Chondrocyte (in vitro differentiated cells): Measurements from ENCODE around the gene IL1RAP. TPM values are rescaled to one million over a fixed set of nuclear protein-coding genes. Genes with fewer than 3 reads are reported as not detected.

Experiments
- DNase-seq: peaks from one replicate; pipeline ENCODE4 v3.0.0; 2021; ENCODE audit warnings: mixed read lengths, low spot score
- H3K27ac Mint-ChIP-seq: one replicate; pipeline ENCODE4 v1.8.0; 2021; ENCODE audit warnings: mild to moderate bottlenecking, moderate library complexity, mixed read lengths; ENCODE audit not compliant: unreplicated experiment
- H3K27me3 Mint-ChIP-seq: 2 replicates; pipeline ENCODE4 v1.8.0; 2021; ENCODE audit warnings: low read depth, mixed read lengths
- H3K36me3 Mint-ChIP-seq: 2 replicates; pipeline ENCODE4 v1.8.0; 2021; ENCODE audit warnings: low read depth, mixed read lengths
- H3K4me1 Mint-ChIP-seq: 2 replicates; pipeline ENCODE4 v1.8.0; 2021; ENCODE audit warnings: low read depth, mild to moderate bottlenecking, mixed read lengths
- H3K4me3 Mint-ChIP-seq: one replicate; pipeline ENCODE4 v1.8.0; 2021; ENCODE audit warnings: mild to moderate bottlenecking, moderate library complexity, mixed read lengths; ENCODE audit not compliant: unreplicated experiment
- H3K9me3 Mint-ChIP-seq: 2 replicates; pipeline ENCODE4 v1.8.0; 2021; ENCODE audit warnings: low read depth, mixed read lengths
- total RNA-seq: library from RNA; stranded (reverse); gene quantifications from 3 replicates; pipeline ENCODE4 v1.2.1, GENCODE V29; 2021
- TF ChIP-seq, protein P1 (sequence below): fragments of 200-600 bp; sonication (generic); IDR thresholded peaks from 2 replicates; pipeline ENCODE4 v1.5.0; 2021; ENCODE audit warnings: antibody characterized with exemption, mild to moderate bottlenecking, moderate library complexity

IL1RAP gene
- total RNA-seq, 1 donor from 2014 or later, result 30.4 TPM

DNA sequence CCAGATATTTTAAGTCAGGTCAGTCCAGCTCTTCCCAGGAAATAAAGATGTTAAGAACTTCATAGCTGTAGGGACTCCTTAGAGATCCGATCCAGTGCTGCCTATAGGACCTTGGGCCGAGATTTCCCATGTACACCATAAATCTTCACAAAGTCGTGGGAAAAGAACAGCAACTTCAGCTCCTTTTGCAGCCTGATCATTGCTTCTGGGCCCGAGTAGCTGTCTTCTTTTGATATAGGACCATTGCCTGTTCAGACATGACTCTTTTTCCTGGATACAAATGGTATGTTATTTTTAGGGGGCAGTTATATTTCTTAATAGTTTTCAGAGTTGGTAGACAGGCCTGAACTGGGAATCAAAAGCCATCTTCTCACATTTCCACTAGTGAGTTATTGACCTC, 20.5 kb downstream of the IL1RAP start:
- no peaks in the 10 kb centered on the region for H3K36me3 Mint-ChIP-seq
- no peak for DNase-seq
- TF ChIP-seq, protein P1, sequence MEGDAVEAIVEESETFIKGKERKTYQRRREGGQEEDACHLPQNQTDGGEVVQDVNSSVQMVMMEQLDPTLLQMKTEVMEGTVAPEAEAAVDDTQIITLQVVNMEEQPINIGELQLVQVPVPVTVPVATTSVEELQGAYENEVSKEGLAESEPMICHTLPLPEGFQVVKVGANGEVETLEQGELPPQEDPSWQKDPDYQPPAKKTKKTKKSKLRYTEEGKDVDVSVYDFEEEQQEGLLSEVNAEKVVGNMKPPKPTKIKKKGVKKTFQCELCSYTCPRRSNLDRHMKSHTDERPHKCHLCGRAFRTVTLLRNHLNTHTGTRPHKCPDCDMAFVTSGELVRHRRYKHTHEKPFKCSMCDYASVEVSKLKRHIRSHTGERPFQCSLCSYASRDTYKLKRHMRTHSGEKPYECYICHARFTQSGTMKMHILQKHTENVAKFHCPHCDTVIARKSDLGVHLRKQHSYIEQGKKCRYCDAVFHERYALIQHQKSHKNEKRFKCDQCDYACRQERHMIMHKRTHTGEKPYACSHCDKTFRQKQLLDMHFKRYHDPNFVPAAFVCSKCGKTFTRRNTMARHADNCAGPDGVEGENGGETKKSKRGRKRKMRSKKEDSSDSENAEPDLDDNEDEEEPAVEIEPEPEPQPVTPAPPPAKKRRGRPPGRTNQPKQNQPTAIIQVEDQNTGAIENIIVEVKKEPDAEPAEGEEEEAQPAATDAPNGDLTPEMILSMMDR, result no peak
- H3K4me3 Mint-ChIP-seq, result peak overlapping the region; percentile 34
- H3K27me3 Mint-ChIP-seq, result no peaks in the 10 kb centered on the region
- H3K27ac Mint-ChIP-seq, result peak overlapping the region; percentile 99
- H3K9me3 Mint-ChIP-seq, result no peaks in the 10 kb centered on the region
- peaks cover 76% of the 10 kb centered on the region for H3K4me1 Mint-ChIP-seq

DNA sequence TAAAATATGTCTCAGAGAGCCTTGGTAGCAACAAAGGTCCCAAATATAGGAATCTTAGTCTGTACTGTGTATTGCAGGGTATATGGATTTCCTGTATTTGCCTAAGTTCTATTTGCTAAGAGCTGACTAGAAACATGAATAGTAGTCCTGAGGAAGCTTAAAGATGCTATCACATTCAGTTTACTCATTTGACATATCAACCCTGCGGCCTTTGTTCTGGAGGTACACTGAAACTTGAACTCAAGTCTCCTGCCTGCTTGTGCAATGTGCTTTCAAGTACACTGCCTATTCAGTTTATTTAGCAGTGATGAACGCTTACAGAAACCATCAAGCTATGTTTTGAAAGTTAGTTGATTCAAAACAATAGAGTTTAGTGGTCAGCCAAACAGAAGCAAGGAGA, 21.1 kb downstream of the IL1RAP start:
- TF ChIP-seq, protein P1, result no peak
- no peaks in the 10 kb centered on the region for H3K9me3 Mint-ChIP-seq
- peaks cover 74% of the 10 kb centered on the region for H3K4me1 Mint-ChIP-seq
- DNase-seq, result no peak
- H3K27ac Mint-ChIP-seq, result peak overlapping the region; percentile 99
- H3K4me3 Mint-ChIP-seq, result no peak overlapping the region
- no peaks in the 10 kb centered on the region for H3K36me3 Mint-ChIP-seq
- no peaks in the 10 kb centered on the region for H3K27me3 Mint-ChIP-seq

DNA sequence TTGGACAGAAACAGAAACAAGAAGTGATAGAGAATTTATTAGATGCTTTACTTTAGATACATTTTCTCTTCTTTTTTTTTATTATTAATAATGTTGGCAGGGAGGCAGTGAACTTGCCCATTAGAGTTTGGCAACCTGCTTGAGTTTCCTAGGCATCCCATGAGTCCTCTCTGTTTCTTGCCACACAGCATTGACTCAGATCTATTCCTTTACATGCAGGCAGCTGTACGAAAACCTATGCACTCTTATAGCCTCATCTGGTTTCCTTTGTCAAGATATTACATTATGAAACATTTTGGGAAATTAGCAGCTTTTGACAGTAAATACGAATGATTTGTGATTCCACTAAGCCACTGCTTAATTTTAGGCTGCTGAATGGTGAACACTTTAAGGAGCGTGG, 23.3 kb downstream of the IL1RAP start:
- DNase-seq, result no peak
- H3K36me3 Mint-ChIP-seq, result no peaks in the 10 kb centered on the region
- H3K4me3 Mint-ChIP-seq, result no peak overlapping the region
- H3K9me3 Mint-ChIP-seq, result no peaks in the 10 kb centered on the region
- H3K27me3 Mint-ChIP-seq, result no peaks in the 10 kb centered on the region
- peaks cover 73% of the 10 kb centered on the region for H3K4me1 Mint-ChIP-seq
- peak overlapping the region; percentile 76 for H3K27ac Mint-ChIP-seq
- TF ChIP-seq, protein P1, result no peak

DNA sequence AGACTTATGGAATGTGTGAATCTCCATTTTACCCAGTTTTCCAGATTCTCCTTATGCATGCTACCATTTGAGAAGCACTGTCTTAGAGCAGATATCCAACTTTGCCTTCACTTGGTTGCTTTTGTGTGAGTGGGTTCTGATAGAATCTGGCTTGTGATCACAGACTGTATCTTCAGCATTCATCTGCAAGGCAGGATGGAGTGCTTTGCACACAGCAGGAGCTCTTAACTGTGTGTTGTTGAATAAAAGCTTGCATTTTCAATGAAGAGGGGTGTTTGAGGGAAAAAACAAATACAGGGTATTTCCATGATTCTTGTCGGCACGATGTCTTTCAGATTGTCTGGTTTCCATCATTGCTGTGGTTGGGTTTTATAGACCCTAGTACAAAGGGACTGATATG, 24.4 kb downstream of the IL1RAP start:
- H3K36me3 Mint-ChIP-seq, result peaks cover under 1% of the 10 kb centered on the region
- no peaks in the 10 kb centered on the region for H3K9me3 Mint-ChIP-seq
- peaks cover 69% of the 10 kb centered on the region for H3K4me1 Mint-ChIP-seq
- H3K27ac Mint-ChIP-seq, result no peak overlapping the region
- DNase-seq, result no peak
- H3K4me3 Mint-ChIP-seq, result no peak overlapping the region
- no peaks in the 10 kb centered on the region for H3K27me3 Mint-ChIP-seq
- TF ChIP-seq, protein P1, result no peak

DNA sequence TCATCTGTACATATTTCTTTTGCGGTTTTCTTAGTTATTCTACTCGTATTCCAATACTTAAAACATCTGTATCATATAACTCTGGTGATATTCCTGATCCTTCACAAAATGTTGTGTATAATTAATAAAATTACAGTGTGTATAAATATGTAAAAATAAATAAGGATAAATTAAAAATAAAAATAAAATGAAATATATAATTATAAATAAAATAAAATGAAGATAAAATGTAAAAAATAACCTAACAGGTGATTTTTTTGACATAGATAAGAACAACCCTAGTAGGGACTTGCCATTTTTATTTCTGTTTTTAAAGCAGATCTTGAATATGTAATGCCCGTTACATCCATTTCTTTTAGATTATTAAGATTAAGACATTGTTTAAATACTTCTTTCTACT, 25.6 kb downstream of the IL1RAP start:
- H3K27me3 Mint-ChIP-seq, result no peaks in the 10 kb centered on the region

More for the DNA sequence above, 25.6 kb downstream of the IL1RAP start:
- TF ChIP-seq, protein P1, result no peak
- Mint-ChIP-seq H3K4me3 (no peak overlapping the region), H3K9me3 (no peaks in the 10 kb centered on the region), H3K27ac (no peak overlapping the region), H3K36me3 (peaks cover 4% of the 10 kb centered on the region), H3K4me1 (peaks cover 59% of the 10 kb centered on the region)
- DNase-seq, result no peak
